Activated B cell treated with CpG ODN at 0.5 μM for 24 hours (primary cell): ENCODE results near the gene RHBDL3. TPM values are rescaled to one million over a fixed set of nuclear protein-coding genes. Genes with fewer than 3 reads are reported as not detected.

Source experiments
- ATAC-seq: fragments of 200-7000 bp; cut with Tn5 transposase; one replicate; pipeline ENCODE4 v1.10.0; 2021; ENCODE audit warnings: low read depth, mild to moderate bottlenecking, moderate library complexity
- CTCF ChIA-PET: fragments of 350-600 bp; sonication (Branson Sonifier 250); formaldehyde crosslinking; loops from one replicate; lab custom pipeline; 2021; ENCODE audit warnings: antibody characterized with exemption; lab: Charles Lee
- POLR2A ChIA-PET: fragments of 350-600 bp; sonication (Branson Sonifier 250); formaldehyde crosslinking; loops from one replicate; lab custom pipeline; 2021; ENCODE audit warnings: antibody characterized with exemption; lab: Charles Lee
- DNase-seq: peaks from one replicate; pipeline ENCODE4 v3.0.0; 2022
- H3K27ac Mint-ChIP-seq: one replicate; pipeline ENCODE4 v1.8.0; 2020; ENCODE audit warnings: mixed read lengths
- H3K27me3 Mint-ChIP-seq: one replicate; pipeline ENCODE4 v1.8.0; 2021; ENCODE audit warnings: mixed read lengths
- H3K36me3 Mint-ChIP-seq: one replicate; pipeline ENCODE4 v1.8.0; 2021; ENCODE audit warnings: low read depth, mixed read lengths
- H3K4me1 Mint-ChIP-seq: one replicate; pipeline ENCODE4 v1.8.0; 2021; ENCODE audit warnings: mixed read lengths
- H3K4me3 Mint-ChIP-seq: one replicate; pipeline ENCODE4 v1.8.0; 2020; ENCODE audit warnings: mild to moderate bottlenecking, mixed read lengths
- H3K9me3 Mint-ChIP-seq: one replicate; pipeline ENCODE4 v1.8.0; 2020; ENCODE audit warnings: mixed read lengths
- CTCF ChIP-seq: fragments of 200-600 bp; IDR thresholded peaks from one replicate; pipeline ENCODE4 v1.8.0; 2022; ENCODE audit warnings: antibody characterized with exemption, mild to moderate bottlenecking
- intact Hi-C: fragments of 100-400 bp; cut with micrococcal nuclease; formaldehyde crosslinking; loops from one replicate; pipeline ENCODE4 v1.15.1; 2024
- total RNA-seq: library from RNA; stranded (reverse); gene quantifications from 2 replicates; pipeline ENCODE4 v1.2.3, GENCODE V29; 2022

The RHBDL3 gene
- total RNA-seq, 1 donor from 2014 or later, result 0.20 TPM

GRCh38 chr17:32356750-32357149 is 91.1 kb downstream of the RHBDL3 start:
- peaks cover 44% of the 10 kb centered on the region for H3K4me1 Mint-ChIP-seq
- no peak for ATAC-seq
- ChIA-PET CTCF (no interaction called here), POLR2A (interaction anchor here (0.7 kb wide), 1 partner anchor 17 kb away, joined by 6 read pairs; no protein-coding TSS in a partner anchor)
- H3K27ac Mint-ChIP-seq, result no peak overlapping the region
- intact Hi-C loops, result no loop called here
- no peak for TF ChIP-seq CTCF
- DNase-seq, result no peak
- no peaks in the 10 kb centered on the region for H3K27me3 Mint-ChIP-seq
- H3K4me3 Mint-ChIP-seq, result no peak overlapping the region
- peaks cover 80% of the 10 kb centered on the region for H3K36me3 Mint-ChIP-seq
- H3K9me3 Mint-ChIP-seq, result no peaks in the 10 kb centered on the region

- Mint-ChIP-seq H3K27me3 (no peaks in the 10 kb centered on the region), H3K27ac (no peak overlapping the region), H3K9me3 (no peaks in the 10 kb centered on the region), H3K4me1 (peaks cover 35% of the 10 kb centered on the region), H3K4me3 (no peak overlapping the region), H3K36me3 (peaks cover 81% of the 10 kb centered on the region)
- ChIA-PET CTCF (no interaction called here), POLR2A (no interaction called here)
- intact Hi-C loops, result no loop called here
- no peak for TF ChIP-seq CTCF
- ATAC-seq, result no peak
- no peak for DNase-seq
Observed at GRCh38 chr17:32357615-32358014, 92.0 kb downstream of the RHBDL3 start.

GRCh38 chr17:32361270-32361669 is 95.6 kb downstream of the RHBDL3 start:
- ATAC-seq, result no peak
- no peak overlapping the region for H3K4me3 Mint-ChIP-seq
- CTCF ChIA-PET, result no interaction called here

GRCh38 chr17:32370426-32370825 is 104.8 kb downstream of the RHBDL3 start:
- ChIA-PET CTCF (no interaction called here), POLR2A (no interaction called here)

More at GRCh38 chr17:32361270-32361669, 95.6 kb downstream of the RHBDL3 start:
- Mint-ChIP-seq H3K9me3 (no peaks in the 10 kb centered on the region), H3K27me3 (no peaks in the 10 kb centered on the region), H3K36me3 (peaks cover 85% of the 10 kb centered on the region), H3K4me1 (peaks cover 7% of the 10 kb centered on the region), H3K27ac (no peak overlapping the region)
- no peak for DNase-seq
- POLR2A ChIA-PET, result interaction anchor here (0.7 kb wide), 1 partner anchor 18 kb away, joined by 3 read pairs; no protein-coding TSS in a partner anchor
- intact Hi-C loops, result no loop called here
- TF ChIP-seq CTCF, result no peak

More at GRCh38 chr17:32370426-32370825, 104.8 kb downstream of the RHBDL3 start:
- no peak overlapping the region for H3K4me3 Mint-ChIP-seq
- H3K27me3 Mint-ChIP-seq, result no peaks in the 10 kb centered on the region
- TF ChIP-seq CTCF, result no peak
- no peak for DNase-seq
- no peak overlapping the region for H3K27ac Mint-ChIP-seq
- no peak for ATAC-seq
- intact Hi-C loops, result loop anchor here (5.0 kb wide), 1 partner anchor 72 kb away; the partner anchor contains the start of gene PSMD11
- peaks cover 4% of the 10 kb centered on the region for H3K4me1 Mint-ChIP-seq
- peaks cover 86% of the 10 kb centered on the region for H3K36me3 Mint-ChIP-seq
- H3K9me3 Mint-ChIP-seq, result no peaks in the 10 kb centered on the region

Other genes with a start within 250 kb of the RHBDL3 start
- 14.8 and 16.2 TPM in 2 replicates for gene RHOT1, start 123.3 kb upstream of the RHBDL3 start, total RNA-seq
- 18.1 and 23.0 TPM in 2 replicates for gene C17orf75, start 76.3 kb downstream of the RHBDL3 start, total RNA-seq
- gene ZNF207, start 84.3 kb downstream of the RHBDL3 start, total RNA-seq, result 231 and 276 TPM in 2 replicates
- 115 and 117 TPM in 2 replicates for gene PSMD11, start 178.7 kb downstream of the RHBDL3 start, total RNA-seq
- 9.3 and 9.6 TPM in 2 replicates for gene CDK5R1, start 221.2 kb downstream of the RHBDL3 start, total RNA-seq